GM20431 (cell line): Measurements from ENCODE around the gene CLMP.

Source experiments
- in situ Hi-C: fragments of 300-500 bp; cut with MseI, MboI; formaldehyde crosslinking; loops from one replicate; pipeline ENCODE4 v1.15.0; 2020; ENCODE audit warnings: low sequenced_read_pairs; ENCODE audit not compliant: unreplicated experiment

Gene CLMP

GRCh38 chr11:123194337-123195187, 486 bp downstream of the CLMP start:
- in situ Hi-C loops, result no loop called here

GRCh38 chr11:123193742-123194141, 1.3 kb downstream of the CLMP start:
- in situ Hi-C loops, result no loop called here

- in situ Hi-C loops, result no loop called here
Observed at GRCh38 chr11:123191939-123192338, 3.1 kb downstream of the CLMP start.

- in situ Hi-C loops, result no loop called here
Observed at GRCh38 chr11:123190518-123190917, 4.5 kb downstream of the CLMP start.

GRCh38 chr11:123188508-123189165, 6.4 kb downstream of the CLMP start:
- in situ Hi-C loops, result no loop called here

GRCh38 chr11:123187665-123188507, 7.2 kb downstream of the CLMP start:
- in situ Hi-C loops, result no loop called here

- in situ Hi-C loops, result no loop called here
Observed at GRCh38 chr11:123187248-123187647, 7.8 kb downstream of the CLMP start.

GRCh38 chr11:123186286-123186685, 8.8 kb downstream of the CLMP start:
- in situ Hi-C loops, result no loop called here

GRCh38 chr11:123185326-123185725, 9.7 kb downstream of the CLMP start:
- in situ Hi-C loops, result no loop called here

- in situ Hi-C loops, result no loop called here
Observed at GRCh38 chr11:123184531-123184930, 10.5 kb downstream of the CLMP start.

GRCh38 chr11:123183391-123184099, 11.5 kb downstream of the CLMP start:
- in situ Hi-C loops, result no loop called here

GRCh38 chr11:123181767-123182500, 13.1 kb downstream of the CLMP start:
- in situ Hi-C loops, result no loop called here

GRCh38 chr11:123181075-123181474, 14.0 kb downstream of the CLMP start:
- in situ Hi-C loops, result no loop called here

- in situ Hi-C loops, result no loop called here
Observed at GRCh38 chr11:123180574-123180973, 14.5 kb downstream of the CLMP start.

- in situ Hi-C loops, result no loop called here
Observed at GRCh38 chr11:123180166-123180565, 14.9 kb downstream of the CLMP start.

GRCh38 chr11:123179586-123179985, 15.5 kb downstream of the CLMP start:
- in situ Hi-C loops, result no loop called here

- in situ Hi-C loops, result no loop called here
Observed at GRCh38 chr11:123178186-123178585, 16.9 kb downstream of the CLMP start.

- in situ Hi-C loops, result no loop called here
Observed at GRCh38 chr11:123176785-123177184, 18.3 kb downstream of the CLMP start.
